ENCODE data around the gene ZFP90. TPM values are rescaled to one million over a fixed set of nuclear protein-coding genes. Genes with fewer than 3 reads are reported as not detected.

Gene ZFP90
- total and polyA plus RNA-seq, 9 of the 15 experiments (the other 6 are each of a cell fraction or from before 2014, with no cell fraction given): 0.66 to 2.9 (median 2.3) TPM

DNA sequence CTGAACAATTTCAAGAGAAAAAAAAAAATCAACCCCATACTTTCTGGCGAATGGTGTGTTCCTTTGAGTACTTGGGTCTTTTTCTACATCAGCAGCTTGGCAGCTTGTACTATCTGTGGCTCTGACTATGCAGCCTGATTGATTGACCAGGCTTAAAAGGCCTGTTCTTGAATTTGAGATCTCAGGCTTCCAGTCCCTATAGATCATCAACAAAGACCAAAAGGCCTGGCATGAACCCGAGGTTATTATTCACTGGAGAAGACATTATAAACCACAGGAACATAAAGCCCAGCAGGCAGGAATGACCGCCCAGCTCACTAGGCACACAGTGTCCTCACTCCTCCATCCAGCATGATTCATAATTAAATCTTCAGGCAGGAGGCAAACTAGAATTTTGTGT is 73.9 kb downstream of the ZFP90 start (continued):
- TF ChIP-seq, protein P1, sequence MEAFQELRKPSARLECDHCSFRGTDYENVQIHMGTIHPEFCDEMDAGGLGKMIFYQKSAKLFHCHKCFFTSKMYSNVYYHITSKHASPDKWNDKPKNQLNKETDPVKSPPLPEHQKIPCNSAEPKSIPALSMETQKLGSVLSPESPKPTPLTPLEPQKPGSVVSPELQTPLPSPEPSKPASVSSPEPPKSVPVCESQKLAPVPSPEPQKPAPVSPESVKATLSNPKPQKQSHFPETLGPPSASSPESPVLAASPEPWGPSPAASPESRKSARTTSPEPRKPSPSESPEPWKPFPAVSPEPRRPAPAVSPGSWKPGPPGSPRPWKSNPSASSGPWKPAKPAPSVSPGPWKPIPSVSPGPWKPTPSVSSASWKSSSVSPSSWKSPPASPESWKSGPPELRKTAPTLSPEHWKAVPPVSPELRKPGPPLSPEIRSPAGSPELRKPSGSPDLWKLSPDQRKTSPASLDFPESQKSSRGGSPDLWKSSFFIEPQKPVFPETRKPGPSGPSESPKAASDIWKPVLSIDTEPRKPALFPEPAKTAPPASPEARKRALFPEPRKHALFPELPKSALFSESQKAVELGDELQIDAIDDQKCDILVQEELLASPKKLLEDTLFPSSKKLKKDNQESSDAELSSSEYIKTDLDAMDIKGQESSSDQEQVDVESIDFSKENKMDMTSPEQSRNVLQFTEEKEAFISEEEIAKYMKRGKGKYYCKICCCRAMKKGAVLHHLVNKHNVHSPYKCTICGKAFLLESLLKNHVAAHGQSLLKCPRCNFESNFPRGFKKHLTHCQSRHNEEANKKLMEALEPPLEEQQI (IDR thresholded peaks at IDR 0.05): no peak
- TF ChIP-seq MCM7 (IDR thresholded peaks at IDR 0.05) (no peak), TCF7 (IDR thresholded peaks at IDR 0.05; ENCODE audit: borderline replicate concordance) (no peak), U2AF1 (optimal IDR thresholded peaks at IDR 0.05; ENCODE audit: low read depth, low read length) (no peak), ZNF707 (CRISPR knock-in tag; conservative IDR thresholded peaks at IDR 0.05) (no peak), NBN (IDR thresholded peaks at IDR 0.05; ENCODE audit: low read depth) (no peak), TAF15 (IDR thresholded peaks at IDR 0.05; ENCODE audit: low read depth, low read length) (no peak), SRSF9 (IDR thresholded peaks at IDR 0.05; ENCODE audit: borderline replicate concordance, low read depth, low read length) (no peak), KDM1A (IDR thresholded peaks at IDR 0.05) (no peak)
- TF ChIP-seq, protein P2, sequence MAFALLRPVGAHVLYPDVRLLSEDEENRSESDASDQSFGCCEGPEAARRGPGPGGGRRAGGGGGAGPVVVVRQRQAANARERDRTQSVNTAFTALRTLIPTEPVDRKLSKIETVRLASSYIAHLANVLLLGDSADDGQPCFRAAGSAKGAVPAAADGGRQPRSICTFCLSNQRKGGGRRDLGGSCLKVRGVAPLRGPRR (CRISPR knock-in tag; IDR thresholded peaks at IDR 0.05): no peak
- TF ChIP-seq, protein P3, sequence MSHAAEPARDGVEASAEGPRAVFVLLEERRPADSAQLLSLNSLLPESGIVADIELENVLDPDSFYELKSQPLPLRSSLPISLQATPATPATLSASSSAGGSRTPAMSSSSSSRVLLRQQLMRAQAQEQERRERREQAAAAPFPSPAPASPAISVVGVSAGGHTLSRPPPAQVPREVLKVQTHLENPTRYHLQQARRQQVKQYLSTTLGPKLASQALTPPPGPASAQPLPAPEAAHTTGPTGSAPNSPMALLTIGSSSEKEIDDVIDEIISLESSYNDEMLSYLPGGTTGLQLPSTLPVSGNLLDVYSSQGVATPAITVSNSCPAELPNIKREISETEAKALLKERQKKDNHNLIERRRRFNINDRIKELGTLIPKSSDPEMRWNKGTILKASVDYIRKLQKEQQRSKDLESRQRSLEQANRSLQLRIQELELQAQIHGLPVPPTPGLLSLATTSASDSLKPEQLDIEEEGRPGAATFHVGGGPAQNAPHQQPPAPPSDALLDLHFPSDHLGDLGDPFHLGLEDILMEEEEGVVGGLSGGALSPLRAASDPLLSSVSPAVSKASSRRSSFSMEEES (CRISPR knock-in tag; IDR thresholded peaks at IDR 0.05): no peak

Measured in K562 (cell line).